NCI-H2081 (cell line): ENCODE data around the gene SEPTIN5.
A peak's percentile ranks its signal among the peaks of the same experiment; 100 is the strongest.

Experiments
- DNase-seq, 2 experiments: peaks; one replicate each; lab custom pipeline; 2025; lab: John Stamatoyannopoulos, UW

The SEPTIN5 gene

DNA sequence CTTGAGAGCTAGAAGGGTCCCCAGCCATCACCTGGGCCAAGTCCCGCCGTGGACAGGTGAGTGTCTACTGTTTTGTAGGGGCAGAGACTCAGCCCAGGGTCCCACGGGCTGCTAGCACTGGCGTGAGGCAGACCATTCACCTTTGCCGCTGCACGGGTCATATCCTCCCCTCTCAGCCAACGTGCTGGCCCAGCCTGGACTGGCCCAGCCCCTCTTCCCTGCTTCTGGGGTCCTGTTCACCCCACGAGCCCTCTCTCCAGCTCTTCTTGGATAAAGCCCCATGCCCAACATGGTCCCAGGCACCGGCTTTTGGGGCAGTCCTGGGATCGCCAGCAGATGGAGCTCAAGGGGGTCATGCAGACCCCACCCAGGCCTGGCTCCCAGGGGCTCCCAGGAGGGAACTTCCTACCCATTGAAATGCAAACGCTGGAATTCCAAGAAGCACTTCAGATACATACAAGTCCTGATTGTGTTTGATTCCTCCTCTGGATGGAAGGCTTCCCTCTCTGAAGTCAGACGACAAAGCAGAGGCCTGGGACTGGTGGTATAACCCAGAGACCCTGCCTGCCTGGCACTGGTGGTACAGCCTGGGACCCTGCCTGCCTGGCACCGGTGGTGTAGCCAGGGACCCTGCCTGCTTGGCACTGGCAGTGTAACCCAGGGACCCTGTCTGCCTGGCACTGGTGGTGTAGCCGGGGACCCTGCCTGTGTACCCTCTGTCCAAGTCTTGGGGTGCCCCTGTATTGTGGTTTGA lies 8.9 kb upstream of the SEPTIN5 start:
- no peak for DNase-seq

DNA sequence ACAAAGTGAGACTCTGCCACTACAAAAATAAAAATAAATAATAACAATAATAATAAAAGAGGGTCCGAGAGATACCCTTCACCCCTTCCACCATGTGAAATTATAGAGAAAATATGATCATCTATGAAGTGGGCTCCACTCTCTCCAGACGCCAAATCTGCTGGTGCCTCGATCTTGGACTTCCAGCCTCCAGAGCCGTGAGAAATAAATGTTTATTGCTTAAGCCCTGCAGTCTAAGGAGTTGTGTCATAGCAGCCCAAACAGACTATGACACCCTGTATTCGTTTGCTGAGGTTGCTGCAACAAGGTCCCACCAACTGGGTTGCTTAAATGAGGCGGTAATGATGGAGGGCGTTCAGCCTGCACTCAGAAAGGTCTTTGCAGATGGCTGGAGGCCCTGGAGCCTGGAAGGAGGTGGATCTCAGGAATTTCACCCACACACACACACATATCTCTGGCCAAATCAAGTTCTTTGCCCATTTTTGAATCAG lies 7.6 kb upstream of the SEPTIN5 start:
- DNase-seq = no peak

DNA sequence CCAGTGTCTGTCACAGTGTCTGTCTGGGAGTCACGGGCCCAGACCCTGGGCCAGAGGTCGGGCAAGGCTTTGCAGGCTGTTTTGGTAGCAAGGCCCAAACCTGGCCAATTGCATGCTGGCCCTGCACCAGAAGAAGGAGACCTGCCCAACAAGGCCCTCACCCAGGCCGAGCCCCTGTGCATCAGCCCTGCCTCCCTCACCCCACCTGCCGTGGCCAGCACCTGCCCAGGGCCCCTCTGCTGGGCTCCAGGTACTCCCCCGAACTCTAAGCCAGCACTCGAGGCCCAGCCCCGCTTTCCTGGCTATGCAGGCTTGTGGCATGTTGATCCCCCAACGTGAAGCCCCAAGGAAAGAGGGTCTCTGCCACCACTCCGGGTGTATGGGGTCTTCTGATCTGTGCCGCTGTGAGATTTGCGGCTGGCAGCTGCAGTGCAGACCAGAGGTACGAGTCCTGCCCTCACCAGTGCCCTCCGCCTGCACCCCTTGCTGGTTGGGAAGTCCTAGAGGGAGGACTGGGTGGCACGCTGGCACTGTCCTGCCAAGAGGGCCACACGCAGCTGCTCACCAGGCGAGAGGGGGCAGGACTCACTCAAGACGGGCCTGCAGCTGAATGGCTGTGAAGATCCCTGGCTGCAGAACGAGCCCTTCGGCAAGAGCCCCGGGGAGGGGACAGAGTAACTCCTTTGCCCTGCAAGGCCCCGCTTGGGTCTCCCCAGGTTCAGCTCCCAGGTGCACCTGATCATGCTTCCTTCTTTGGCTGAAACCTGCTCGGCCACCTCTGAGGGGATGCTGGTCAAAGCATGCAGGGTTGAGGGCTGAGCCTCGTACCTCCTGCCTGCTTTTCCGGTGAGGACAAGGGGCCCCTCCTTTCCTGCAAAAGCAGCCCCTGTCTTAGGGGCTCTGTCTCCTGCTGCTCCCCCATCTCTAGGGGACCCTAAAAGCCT lies 6.7 kb upstream of the SEPTIN5 start:
- DNase-seq = no peak

- no peak for DNase-seq
Observed at GRCh38 chr22:19708321-19709011, 5.8 kb upstream of the SEPTIN5 start.

GRCh38 chr22:19709063-19709769 lies 5.1 kb upstream of the SEPTIN5 start:
- no peak for DNase-seq

GRCh38 chr22:19710020-19710768 lies 4.1 kb upstream of the SEPTIN5 start:
- no peak for DNase-seq

- no peak for DNase-seq
Observed at GRCh38 chr22:19710769-19711106, 3.6 kb upstream of the SEPTIN5 start.

DNA sequence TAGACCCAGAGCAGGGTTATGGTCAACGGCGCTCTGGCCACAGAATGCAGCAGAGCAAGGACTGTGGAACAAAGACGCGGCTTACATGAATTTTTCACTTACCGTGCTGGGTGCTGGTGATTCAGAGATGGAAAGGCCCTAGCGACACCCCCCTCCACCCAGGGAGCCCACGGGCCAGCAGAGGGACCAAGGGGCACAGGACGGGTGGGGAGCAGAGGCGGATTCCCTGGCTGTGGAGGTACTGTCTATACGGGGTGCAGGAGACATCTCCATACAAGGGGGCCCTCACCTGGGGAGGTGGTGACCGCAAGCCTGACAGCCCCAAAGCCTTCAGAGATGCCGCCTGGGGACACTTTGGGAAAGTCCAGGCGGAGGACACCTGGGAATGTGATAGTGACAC lies 1.1 kb upstream of the SEPTIN5 start:
- DNase-seq = no peak

DNA sequence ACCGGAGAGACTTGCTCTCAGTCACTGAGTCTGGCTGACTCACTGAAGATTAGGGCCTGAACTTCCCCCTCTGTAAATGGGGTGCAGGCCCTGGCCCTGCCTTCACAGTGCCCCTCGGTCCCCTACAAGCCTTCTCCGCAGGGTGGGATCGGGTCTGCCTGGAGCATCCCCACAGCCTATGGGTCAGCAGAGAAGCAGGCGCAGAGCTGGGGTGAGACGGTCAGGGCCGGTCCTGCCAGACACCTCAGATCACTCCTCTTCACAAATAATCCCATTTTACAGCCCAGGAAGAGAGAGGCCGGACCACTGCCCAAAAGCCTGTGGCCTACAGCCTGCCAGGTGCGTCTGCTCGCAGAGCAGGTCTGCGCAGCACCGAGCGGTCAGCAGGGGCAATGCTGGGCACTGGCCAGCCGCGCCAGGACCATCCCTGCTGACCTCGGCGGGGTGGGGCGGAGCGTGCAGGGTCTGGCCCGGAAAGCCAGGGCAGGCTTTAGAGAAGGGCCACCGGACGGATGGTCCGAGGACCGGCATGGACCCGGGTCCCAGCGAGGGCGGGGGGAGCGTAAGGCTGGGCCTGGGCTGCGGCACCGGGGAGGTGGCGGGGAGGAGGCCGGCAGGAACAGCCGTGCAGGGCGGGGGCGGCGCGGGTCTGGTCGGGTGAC lies 522 bp upstream of the SEPTIN5 start:
- DNase-seq = no peak

DNA sequence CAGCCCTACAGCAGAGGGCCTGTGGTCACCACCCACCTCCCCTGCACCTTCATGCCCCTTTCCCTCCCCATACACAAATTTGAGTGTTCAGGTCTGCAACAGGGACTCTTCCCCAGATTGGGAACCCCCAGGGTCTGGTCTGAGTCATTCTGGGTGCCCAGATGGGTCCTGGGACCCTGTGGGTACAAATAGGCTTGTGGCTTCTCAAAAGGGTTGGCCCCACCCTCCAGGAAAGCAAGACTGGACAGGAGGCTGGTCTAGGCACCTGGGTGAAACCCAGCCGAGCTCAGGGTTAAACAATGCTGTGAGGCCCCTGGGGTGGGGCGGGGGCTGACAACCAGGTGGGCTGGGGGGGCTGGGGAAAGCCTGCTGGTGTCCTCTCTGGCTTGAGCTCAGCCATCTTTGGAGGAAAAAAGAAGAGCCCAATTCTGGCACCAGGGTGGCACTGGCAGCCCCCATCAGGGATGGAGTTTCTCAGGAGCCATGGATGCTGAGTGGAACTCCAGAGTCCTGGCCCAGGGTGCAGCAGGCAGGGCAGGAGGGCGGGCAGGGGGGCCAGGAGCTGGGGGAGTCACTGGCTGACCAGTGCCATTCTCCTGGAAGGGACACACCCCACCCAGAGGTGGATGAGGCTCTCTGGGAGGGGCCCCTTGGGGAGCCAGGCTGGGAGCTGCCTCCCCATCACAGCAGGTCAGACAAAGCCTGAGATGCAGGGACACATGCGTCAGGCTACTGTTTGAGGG lies 1.1 kb downstream of the SEPTIN5 start:
- no peak for DNase-seq

DNA sequence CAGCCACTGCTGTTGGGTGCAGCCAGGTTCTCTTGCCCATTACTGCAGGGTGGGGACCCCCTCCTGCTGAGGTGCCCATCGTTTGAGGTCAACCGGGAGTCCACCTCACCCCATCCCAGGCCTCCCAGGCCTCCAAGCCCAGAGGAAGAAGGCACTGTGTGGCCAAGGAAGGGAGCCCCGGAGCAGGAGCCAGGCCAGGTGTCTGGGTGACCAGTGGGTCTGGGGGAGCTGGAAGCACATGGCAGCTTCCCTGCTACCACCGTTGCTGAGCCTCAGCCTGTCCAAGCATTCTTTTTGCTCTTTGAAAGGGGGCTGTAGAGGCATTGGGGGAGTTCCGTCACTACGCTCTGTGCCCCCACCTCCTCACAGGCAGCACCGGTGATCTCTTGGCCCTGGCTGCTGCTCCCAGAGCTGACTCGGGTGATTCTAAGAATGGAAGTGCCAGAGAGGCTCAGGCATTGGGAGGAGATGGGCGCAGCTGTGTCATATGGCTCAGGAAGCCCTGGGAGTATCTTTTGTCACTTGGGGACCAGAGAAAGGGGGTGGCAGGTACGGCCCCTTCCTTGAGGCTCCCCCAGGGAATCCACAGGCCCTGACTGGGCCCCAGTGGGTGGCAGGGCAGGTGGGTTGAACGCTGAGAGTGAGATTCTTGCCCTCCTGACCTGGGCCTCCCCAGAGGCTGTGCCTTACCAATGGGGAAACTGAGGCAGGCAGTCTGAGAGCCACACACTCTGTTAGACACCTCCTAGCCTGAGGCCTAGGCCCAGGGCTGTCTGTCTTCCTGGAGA lies 1.9 kb downstream of the SEPTIN5 start:
- DNase-seq = no peak

DNA sequence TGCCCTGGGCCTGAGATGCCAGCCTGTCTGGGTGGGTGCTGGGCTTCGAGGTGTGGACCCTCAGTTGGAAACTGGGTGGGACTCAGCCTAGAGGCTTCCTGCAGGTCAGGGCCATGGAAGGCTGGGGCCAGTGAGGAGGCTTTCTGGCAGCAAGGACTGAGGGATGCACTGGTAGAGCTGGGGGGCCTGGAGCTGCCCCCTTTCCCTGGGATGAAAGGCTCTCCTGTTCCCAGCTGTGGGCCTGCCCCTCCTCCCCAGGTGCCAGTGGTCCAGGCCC lies 2.5 kb downstream of the SEPTIN5 start:
- no peak for DNase-seq

DNA sequence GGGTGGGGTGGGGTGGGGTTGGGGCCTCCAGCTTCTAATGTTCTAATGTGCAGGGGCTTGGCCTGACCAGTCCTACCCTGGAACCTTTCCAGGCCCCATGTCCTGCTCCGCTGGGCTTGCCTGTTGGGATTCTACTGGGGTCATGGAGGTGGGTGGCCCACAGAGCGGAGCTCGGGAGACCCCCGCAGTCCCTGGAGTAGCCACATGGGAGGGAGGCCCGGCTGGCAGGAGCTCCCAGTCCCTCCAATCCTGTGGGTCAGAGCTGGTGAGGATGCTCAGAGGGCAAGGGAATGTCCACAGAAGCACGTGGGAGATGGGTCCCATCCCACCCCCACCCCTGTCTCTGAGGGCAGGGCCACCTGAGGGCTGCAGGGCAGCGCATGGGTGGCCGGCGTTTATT lies 2.9 kb downstream of the SEPTIN5 start:
- DNase-seq = no peak

GRCh38 chr22:19717691-19718455 lies 3.6 kb downstream of the SEPTIN5 start:
- peak; percentile 57 to 59 for DNase-seq

GRCh38 chr22:19718456-19719049 lies 4.2 kb downstream of the SEPTIN5 start:
- no peak for DNase-seq

GRCh38 chr22:19719050-19719482 lies 4.8 kb downstream of the SEPTIN5 start:
- no peak for DNase-seq

DNA sequence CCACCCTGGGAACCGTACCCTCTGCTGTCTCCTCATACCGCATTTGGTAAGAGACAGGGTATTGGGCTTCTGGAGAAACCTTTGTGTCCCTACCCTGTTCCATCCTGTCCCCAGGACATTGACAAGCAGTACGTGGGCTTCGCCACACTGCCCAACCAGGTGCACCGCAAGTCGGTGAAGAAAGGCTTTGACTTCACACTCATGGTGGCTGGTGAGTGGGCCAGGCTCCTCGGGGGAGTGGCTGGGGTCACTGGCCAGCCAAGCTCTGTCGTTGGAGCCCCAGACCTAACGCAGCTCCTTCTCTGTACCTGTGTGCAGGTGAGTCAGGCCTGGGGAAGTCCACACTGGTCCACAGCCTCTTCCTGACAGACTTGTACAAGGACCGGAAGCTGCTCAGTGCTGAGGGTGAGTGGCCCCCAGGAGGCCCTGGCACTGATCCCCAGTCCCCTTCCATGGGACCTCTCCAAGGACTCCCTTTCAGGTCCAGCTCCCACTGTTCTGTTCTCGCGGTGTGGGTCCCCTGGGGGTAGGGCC lies 5.3 kb downstream of the SEPTIN5 start:
- DNase-seq = no peak
